Measurements from ENCODE around the gene ADCY1. TPM values are rescaled to one million over a fixed set of nuclear protein-coding genes. Genes with fewer than 3 reads are reported as not detected.

Gene ADCY1
- total RNA-seq, 4 donors from 2014 or later = 2.3 to 4.8 (median 2.8) TPM

DNA sequence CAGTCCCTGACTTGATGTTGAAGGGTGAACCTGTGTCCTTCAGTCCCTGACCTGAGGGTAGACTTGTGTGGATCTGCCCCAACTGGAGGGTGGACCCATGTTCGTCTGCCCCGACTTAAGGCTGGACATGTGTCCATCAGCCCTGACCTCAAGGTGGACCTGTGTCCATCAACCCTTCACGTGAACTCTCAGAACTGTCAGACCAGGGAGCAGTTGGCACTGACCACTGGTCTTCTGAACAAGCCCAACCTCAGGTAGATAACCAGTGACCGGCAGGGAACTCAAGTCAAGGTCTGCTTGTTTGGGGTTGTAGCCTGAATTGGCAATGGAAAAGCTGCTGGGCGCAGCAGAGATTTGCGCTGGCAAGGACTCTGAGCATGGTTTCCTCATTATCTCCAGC lies 96.5 kb downstream of the ADCY1 start:
- ATAC-seq (ENCODE audit: low FRiP score) (no peak), DNase-seq (ENCODE audit: low spot score) (no peak)
- TF ChIP-seq, protein P1, sequence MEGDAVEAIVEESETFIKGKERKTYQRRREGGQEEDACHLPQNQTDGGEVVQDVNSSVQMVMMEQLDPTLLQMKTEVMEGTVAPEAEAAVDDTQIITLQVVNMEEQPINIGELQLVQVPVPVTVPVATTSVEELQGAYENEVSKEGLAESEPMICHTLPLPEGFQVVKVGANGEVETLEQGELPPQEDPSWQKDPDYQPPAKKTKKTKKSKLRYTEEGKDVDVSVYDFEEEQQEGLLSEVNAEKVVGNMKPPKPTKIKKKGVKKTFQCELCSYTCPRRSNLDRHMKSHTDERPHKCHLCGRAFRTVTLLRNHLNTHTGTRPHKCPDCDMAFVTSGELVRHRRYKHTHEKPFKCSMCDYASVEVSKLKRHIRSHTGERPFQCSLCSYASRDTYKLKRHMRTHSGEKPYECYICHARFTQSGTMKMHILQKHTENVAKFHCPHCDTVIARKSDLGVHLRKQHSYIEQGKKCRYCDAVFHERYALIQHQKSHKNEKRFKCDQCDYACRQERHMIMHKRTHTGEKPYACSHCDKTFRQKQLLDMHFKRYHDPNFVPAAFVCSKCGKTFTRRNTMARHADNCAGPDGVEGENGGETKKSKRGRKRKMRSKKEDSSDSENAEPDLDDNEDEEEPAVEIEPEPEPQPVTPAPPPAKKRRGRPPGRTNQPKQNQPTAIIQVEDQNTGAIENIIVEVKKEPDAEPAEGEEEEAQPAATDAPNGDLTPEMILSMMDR (IDR thresholded peaks at IDR 0.05) = no peak

DNA sequence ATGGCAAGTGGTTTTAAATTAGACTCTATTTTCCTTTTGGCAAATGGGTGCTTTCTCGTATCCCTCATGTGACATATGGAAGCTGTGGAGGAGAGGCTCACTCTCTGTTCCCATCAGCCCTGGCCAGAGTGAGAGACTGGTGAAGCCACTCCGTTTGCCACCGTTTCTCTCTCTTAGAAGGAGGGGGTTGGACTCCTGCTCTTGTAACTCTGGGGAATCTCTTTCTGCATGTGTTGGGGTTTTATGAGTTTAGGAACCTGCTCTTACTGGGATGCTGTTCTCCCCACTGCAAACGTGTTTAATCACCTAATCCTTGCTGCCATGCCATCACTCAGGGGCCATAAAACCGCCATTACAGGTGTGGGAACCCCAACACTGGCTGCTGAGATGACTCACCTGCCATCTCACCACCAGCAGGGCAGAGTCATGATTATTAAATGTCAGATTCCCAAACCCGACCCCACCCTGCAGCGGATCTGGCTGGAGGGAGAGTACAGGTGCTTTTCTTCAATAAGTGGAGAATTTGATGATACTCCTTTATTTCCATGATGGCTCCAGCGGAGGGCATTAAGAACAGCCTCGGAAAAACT lies 103.2 kb downstream of the ADCY1 start:
- TF ChIP-seq, protein P1 (IDR thresholded peaks at IDR 0.05) = no peak
- no peak for ATAC-seq (ENCODE audit: low FRiP score)
- no peak for DNase-seq (ENCODE audit: low spot score)

DNA sequence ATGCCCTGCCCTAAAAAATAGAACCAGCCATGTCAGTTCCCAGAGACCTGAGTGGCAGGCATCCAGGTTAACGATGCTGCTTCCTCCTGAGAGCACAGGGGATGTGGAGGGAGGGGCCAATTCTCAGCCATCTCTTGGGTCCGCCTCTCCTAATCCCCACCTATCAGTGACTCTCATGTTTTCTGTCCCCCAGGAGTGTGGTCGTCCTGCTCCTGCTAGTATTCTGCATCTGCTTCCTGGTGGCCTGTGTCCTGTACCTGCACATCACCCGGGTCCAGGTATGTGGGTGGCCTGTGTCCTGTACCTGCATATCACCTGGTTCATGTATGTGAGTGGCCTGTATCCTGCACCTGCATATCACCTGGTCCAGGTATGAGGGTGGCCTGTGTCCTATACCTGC lies 105.3 kb downstream of the ADCY1 start:
- DNase-seq (ENCODE audit: low spot score) (no peak), ATAC-seq (ENCODE audit: low FRiP score) (no peak)
- TF ChIP-seq, protein P1 (IDR thresholded peaks at IDR 0.05) = no peak

DNA sequence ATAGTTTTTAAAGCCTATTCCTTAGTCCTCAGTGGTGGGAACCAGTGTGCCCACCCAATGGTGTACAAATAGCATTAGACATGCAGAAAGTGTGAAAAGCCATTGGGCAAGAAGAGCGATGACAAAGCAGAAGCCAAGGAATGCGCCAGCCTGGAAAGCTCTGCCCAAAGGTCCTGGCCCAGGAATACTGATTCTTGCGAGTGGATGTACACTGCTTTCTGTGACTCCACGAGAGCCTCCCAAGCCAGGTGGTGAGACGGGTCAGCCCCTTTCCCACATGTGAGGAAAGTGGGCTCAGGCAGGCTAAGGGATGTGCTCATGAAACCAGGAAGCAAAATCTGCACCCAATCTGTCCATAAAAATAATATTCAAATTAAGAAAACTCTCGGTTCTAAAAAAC lies 106.6 kb downstream of the ADCY1 start:
- TF ChIP-seq, protein P1 (IDR thresholded peaks at IDR 0.05) = no peak
- DNase-seq (ENCODE audit: low spot score) = no peak
- ATAC-seq (ENCODE audit: low FRiP score) = no peak

DNA sequence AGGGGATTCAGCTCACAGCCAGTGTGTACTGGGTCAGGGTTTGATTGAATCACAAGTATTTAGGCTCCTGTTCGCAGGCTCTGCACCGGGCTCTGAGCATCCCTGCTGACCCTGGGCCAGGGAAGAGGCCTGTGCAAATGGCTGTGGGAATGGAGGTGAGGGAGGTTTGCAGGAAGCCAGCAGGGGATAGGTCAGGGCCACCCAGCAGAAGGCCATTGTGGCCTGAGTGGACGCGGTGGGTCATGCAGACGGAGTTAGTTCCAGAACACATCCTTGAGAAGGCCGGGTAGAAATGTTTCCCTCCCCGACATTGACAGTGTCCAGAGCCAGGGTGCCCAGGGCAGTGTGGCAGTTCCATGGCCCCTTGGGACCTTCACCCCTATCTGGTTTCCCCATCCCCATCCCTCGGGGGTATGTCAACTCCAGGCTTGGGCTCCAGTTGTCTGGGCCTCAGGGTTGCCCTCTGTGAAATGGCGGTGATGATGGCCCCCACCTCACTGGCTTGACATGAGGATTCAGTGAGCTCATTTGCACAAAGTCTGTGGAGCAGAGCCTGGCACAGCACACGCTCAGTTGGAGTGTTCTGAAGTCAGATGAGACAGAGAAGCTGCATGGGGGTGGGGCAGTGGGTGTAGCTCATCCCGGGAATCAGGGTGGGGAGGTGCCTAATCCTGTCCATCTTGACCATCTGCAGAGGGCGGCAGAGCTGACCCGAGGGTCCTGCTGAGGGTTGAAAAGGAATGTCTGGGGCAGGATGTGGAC lies 107.6 kb downstream of the ADCY1 start:
- TF ChIP-seq, protein P1 (IDR thresholded peaks at IDR 0.05) = no peak
- no peak for DNase-seq (ENCODE audit: low spot score)
- peak; percentile 19 for ATAC-seq (ENCODE audit: low FRiP score)

DNA sequence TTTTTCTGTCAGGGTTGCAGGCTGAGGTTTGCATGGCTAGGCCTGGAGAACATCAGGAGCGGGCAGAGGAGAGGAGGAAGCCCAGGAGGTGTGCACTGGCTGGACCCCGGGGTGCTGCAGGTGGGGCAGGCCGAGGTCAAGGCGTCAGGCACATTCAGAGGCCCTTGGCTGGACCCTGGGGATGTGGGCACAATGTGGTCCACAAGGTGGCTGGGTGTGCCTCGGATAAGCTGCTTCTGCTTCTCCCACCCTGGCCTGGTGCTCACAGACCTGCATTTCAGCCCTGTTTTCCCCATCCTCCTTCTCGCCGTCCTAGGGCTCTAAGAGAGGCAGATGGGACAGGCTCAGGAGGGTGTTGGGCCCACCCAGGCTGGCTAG lies 108.2 kb downstream of the ADCY1 start:
- ATAC-seq (ENCODE audit: low FRiP score) (no peak), DNase-seq (ENCODE audit: low spot score) (no peak)
- TF ChIP-seq, protein P1 (IDR thresholded peaks at IDR 0.05) = no peak
